ENCODE data around the gene PAK2.
"Not testable (repeated sequence)": the region's sequence is repeated elsewhere in the genome, so short reads cannot be mapped to it uniquely, and the experiment has no call there.

Gene PAK2

GRCh38 chr3:196843435-196844110 lies 103.9 kb downstream of the PAK2 start:
- no peak for DNase-seq (ENCODE audit: low read depth in 1 of 2, low spot score in 1 of 2)

DNA sequence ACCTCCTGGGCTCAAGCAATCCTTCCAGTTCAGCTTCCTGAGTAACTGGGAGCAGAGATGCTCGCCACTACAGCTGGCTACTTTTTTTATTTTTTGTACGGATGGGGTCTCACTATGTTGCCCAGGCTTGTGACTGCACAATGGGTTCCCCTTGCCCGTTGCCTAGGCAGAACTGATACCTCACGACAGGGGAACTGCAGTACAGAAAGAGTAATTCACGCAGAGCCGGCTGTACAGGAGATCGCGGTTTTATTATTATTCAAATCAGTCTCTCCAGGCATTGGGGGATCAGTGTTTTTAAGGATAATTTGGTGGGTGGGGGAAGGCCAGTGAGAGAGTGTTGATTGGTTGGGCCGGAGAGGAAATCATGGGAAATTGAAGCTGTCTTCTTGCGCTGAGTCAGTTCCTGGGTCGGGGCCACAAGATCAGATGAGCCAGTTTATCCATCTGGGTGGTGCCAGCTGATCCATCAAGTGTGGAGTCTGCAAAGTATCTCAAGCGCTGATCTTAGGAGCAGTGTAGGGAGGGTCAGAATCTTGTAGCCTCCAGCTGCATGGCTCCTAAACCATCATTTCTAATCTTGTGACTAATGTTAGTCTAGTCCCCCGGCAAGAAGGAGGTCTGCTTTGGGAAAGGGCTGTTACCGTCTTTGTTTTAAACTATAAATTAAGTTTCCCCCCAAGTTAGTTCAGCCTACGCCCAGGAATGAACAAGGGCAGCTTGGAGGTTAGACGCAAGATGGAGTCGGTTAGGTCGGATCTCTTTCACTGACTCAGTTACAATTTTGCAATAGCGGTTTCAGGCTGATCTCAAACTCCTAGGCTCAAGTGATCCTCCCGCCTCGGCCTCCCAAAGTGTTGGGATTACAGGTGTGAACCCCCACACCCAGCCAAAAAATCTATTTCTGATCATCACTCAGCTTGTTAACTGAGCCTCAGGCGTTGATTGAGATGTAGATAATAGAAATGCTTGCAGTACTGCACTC lies 104.9 kb downstream of the PAK2 start:
- DNase-seq (ENCODE audit: low read depth in 1 of 2, low spot score in 1 of 2) = not testable (repeated sequence)

GRCh38 chr3:196848375-196848774 lies 108.7 kb downstream of the PAK2 start:
- DNase-seq (ENCODE audit: low read depth in 1 of 2, low spot score in 1 of 2) = not testable (repeated sequence)

DNA sequence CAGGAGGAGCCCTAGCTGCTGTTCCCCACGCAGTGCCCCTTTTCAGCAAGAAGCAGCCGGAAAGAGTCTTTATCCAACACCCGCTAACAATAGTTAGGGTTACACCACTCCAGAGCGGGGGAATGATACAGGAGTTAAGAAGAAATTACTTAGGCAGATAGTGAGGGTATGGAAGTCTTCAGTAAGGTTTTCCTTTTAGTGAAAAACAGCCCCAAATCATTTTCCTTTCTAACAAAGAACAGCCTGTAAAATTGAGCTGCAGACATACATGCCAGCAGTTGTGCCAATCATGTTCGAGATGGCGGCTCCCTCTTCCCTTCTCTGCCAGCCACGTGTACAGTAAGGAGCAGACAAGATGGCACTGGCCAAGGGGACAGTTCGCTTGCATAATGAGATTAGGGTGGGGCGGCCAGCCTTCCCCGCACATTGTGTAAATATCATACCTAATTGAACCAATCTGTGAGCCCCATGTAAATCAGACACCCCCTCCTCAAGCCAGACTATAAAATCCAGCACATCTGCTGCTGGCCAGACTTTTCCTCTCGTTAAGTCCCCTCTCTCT lies 109.6 kb downstream of the PAK2 start:
- no peak for DNase-seq (ENCODE audit: low read depth in 1 of 2, low spot score in 1 of 2)

- DNase-seq (ENCODE audit: low read depth in 1 of 2, low spot score in 1 of 2) = not testable (repeated sequence)
Measured at GRCh38 chr3:196863000-196863399, 123.3 kb downstream of the PAK2 start.

DNA sequence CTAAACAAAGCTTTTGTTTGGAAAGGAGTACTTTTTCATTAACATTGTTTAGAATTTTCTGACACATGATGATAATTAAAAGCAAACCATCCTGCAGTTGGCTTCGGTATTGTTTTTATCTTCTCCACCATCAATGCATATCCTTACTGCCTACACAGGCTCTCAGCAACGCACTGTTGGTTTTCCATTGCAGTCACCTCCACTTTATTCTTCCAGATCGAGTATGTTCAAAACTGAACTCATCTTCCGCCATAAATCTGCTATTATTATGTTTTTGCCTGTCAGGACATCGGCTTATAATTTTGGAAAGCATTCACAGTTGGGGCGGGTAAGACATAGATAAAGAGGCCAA lies 127.5 kb downstream of the PAK2 start:
- no peak for DNase-seq (ENCODE audit: low read depth in 1 of 2, low spot score in 1 of 2)

DNA sequence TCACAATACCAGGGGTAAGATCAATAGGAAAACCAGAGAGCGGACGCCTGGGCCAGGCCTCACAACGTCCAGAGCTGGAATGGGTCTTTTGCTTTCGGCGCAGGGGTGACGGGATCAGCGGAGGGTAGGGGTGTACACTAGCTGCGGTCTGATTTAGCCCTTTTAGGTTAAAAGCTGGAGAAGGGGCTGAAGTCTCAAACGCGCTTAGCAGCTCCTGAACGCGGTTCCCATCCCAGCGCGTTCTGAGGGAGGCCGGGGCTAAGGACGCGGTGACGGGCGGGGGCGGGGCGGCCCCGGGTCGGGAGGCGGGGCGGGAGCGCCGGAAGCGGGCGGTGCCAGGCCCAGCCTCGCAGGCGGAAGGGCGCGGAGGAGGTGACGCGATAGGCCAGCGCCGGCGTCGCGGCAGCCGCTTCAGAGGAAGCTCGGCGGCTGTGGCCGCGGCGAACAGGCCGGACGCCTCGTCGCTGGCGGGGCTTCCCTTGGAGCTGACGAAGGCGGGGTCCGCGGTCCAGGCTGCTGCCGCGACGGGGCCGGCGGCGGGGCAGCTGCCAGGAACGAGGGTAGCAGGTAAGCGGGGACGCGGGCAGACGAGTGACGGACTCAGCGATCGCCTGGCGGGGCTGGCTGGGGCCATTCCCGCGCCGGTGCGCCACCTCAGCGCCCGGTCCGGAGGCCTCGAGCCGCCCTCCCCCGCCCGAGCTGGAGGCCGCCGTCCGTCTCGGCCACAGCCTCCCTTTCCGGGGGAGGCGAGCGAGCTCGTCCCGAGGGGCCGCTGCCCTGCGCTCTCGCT lies 128.0 kb downstream of the PAK2 start, which contains the start of gene SENP5:
Gene SENP5, plus strand, starts transcription at position 414 of the 790 bp plus-strand sequence. CDS start 17,262 bp downstream, outside the sequence.
- peak; percentile 70 to 85 for DNase-seq (ENCODE audit: low read depth in 1 of 2, low spot score in 1 of 2)

DNA sequence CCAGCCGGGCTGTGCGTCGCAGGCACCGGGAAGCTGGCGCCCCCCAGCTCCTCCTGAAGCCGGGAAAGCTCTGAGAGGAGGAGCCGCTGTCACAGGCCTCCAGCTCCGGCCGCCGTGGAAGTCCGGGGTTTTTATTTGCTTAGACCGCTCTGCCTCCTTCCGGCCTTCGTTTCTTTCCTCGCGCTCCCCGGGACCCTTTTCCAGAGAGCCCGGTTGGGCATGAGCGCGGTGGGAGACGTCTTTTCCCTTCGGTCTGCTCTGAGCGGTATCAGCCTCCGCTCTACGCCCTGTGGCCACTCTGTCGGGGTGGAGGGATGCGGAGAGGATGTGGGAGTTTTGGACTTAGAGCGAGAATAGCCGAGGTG lies 128.6 kb downstream of the PAK2 start:
- no peak for DNase-seq (ENCODE audit: low read depth in 1 of 2, low spot score in 1 of 2)

DNA sequence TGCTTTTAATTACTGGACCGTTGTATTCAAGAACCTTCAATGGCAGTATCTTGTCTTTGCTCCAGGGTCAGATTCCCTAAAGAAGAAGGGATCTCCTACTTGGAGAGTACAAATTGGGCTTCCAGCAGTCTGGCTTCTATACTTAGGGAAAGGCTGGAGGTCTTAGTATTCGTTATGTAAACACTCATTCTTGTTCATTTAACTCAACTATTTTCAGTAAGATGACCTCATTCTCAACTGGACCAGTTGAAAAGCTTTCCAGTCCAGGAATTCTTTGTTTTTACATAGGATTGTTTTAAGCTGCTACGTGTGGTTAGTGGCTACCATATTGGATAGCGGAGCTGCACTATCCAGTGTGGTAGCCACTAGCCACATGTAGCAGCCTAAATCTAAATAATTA lies 132.7 kb downstream of the PAK2 start:
- DNase-seq (ENCODE audit: low read depth in 1 of 2, low spot score in 1 of 2) = no peak

DNA sequence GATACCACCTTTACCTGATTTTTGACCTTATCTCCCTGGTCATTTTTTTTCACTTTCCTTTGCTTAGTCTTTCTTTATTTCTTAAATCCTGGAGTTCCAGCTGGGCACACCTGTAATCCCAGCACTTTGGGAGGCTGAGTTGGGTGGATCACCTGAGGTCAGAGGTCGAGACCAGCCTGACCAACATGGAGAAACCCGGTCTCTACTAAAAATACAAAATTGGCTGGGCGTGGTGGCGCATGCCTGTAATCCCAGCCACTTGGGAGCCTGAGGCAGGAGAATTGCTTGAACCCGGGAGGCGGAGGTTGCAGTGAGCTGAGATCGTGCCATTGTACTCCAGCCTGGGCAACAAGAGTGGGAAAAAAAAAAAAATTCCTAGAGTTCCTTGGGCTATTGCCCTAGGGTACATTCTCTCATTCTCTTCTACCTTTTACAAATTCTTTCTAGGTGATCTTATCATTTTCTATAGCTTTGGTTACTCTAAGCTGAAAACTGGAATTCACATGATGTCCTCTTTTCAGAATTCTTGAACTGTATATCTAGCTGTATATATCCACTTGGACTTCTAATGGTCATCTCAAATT lies 134.9 kb downstream of the PAK2 start:
- not testable (repeated sequence) for DNase-seq (ENCODE audit: low read depth in 1 of 2, low spot score in 1 of 2)

DNA sequence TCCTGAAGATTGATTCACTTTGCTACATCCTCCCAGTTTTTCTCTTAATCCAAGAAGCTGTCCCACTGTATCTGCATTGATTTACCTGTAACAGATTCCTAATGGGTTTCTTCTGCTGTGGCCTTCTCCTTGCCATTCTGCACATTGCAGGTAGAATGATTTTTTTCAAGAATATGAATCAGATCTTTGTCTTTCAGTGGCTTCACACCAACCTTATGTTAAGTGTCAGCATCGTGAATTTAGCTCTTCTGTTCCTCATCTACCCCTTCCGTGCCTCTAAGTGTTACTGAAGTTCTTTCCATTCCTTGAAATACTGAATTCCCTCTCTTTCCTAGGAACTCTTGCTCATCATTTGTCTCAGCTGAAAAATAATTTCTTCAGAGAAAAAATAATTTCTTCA lies 135.6 kb downstream of the PAK2 start:
- DNase-seq (ENCODE audit: low read depth in 1 of 2, low spot score in 1 of 2) = no peak

All from activated T-helper 1 cell treated with anti-CD3 and anti-CD28 coated beads, Interleukin-2, amount 50 U/mL, for 16 hours (primary cell).